NOMO-1 (cell line): ENCODE results near the gene DEFB129.
"Not testable (repeated sequence)": the region's sequence is repeated elsewhere in the genome, so short reads cannot be mapped to it uniquely, and the experiment has no call there.

Source experiments
- DNase-seq, 2 experiments: peaks; one replicate each; lab custom pipeline; 2025; ENCODE audit not compliant: unreplicated experiment in 2 of 2; lab: John Stamatoyannopoulos, UW

Gene DEFB129

GRCh38 chr20:252801-253200 is 25.7 kb downstream of the DEFB129 start:
- no peak for DNase-seq

- not testable (repeated sequence) for DNase-seq
Measured at GRCh38 chr20:253447-253846, 26.4 kb downstream of the DEFB129 start.

DNA sequence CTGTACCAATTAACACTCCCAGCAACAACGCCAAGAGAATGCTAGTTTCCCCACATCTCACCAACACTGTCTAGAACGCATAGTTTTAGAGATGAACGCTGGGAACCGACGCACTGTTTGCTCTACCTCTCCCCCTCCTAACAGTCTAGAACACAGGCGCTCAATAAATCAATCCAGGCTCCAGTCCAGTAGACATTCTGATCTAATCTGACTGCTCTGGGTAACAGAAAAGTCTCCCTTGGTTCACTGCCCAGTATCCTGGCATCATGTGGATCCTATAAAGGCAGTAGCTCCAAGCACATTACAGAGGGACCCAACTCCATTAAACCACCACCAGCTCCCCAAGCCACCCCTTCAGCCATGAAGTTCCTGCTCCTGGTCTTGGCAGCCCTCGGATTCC is 30.4 kb downstream of the DEFB129 start, which contains the start of gene DEFB132:
DEFB132 (plus strand) TSS at position 306 of the 400 bp plus-strand sequence; CDS start at position 361, 55 bp downstream.
- DNase-seq, result no peak

GRCh38 chr20:258269-258858 is 31.3 kb downstream of the DEFB129 start:
- DNase-seq, result no peak

GRCh38 chr20:258963-259362 is 31.9 kb downstream of the DEFB129 start:
- DNase-seq, result no peak

GRCh38 chr20:259981-260380 is 32.9 kb downstream of the DEFB129 start:
- no peak for DNase-seq

DNA sequence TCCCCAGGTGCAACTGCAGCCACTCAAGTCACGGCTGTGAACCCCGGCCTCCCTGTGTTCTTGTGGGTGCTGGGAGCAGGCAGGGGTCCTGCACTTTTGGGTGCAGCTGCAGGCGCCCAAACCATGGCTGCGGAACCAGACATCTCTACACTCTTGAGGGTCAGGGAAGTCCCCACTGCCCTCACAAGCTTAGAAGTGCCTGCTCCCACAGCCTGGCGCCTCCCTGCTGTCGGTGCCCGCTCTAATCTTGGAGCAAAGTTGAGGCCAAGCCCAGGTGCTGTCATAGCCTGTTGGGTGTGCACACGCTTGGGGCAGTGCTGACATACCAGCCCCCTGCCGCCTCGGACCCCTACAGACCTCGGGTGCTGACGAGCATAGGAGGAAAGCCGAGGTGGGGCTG is 36.6 kb downstream of the DEFB129 start:
- no peak for DNase-seq

DNA sequence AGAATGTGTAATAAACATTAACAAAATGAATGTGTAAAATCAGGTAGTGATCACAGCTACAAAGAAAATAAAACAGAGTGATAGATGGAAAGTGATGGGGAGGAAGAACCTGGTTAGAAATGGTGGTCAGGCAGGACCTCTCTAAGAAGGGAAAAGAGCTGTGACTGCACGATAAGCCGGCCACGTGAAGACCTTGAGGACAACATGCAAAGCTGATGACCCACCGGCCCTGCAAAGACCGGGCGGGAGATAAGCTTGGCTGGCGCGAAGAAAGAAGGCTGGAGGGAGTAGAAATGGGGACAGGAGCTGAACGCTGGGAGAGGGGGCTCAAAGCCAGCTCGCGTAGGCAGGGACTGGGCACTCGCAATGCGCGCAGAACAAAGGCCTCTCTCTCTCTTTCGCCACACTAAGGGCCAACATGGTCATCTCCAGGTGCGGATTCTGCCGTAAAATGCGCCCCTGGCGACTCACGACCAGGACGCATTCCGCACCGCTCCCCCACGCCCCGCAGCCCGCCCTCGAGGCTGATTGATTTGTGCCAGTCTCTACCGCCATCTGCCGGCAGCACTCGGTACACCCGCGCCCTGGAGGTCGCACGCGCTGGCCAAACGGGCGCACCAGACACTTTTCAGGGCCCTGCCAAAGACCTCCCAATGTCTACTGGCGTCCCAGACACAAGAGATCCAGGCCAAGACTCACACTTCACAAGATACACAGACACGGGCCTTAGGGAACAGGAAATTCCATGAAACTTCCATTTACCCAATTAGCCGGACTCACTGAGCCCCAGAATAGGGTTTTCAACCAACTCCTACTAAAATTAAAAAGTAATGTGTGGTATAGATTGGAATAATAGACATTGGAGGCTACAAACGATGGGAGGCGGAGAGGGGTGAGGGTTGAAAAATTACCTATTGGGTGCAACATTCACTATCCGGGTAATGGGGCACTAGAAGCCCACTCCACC is 39.8 kb downstream of the DEFB129 start:
- peak; percentile 70 to 85 for DNase-seq

GRCh38 chr20:270517-270916 is 43.5 kb downstream of the DEFB129 start:
- no peak for DNase-seq

DNA sequence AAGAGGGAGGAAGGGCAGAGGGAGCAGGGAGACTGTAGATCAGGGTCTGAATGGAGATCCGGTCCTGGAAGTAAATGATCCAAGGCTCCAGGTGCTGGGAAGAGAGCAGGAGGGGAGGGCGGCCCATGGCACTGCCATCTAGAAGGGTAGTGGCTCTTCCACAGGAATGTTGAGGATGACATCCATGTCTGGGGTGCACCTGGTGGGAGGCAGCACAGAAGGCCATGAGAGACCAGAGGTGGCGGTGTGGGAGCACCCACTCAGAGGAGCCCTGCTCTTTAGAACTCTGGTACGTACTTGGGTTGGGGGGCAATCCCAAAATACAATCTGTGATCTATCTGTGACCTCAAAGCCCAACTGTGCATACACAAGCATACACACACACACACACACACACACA is 44.0 kb downstream of the DEFB129 start:
- no peak for DNase-seq

DNA sequence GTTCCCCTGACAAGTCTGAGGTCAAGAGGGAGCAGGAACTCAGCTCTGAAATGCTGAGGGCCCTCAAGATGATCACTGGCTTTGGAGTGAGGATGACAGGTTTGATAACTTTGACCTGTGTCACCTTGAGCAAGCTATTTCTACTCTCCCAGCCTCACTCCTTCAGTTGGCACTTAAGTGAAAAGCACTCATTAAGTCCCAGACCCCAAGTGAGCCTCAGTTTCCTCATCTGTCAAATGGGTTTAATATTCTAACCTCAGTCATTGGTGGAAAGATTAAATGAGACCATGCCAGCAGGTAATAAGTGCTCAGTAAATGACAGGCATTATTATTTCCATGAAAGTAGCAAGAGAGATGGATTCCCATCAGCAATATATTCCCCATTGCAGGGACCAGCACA is 44.5 kb downstream of the DEFB129 start:
- DNase-seq, result no peak

DNA sequence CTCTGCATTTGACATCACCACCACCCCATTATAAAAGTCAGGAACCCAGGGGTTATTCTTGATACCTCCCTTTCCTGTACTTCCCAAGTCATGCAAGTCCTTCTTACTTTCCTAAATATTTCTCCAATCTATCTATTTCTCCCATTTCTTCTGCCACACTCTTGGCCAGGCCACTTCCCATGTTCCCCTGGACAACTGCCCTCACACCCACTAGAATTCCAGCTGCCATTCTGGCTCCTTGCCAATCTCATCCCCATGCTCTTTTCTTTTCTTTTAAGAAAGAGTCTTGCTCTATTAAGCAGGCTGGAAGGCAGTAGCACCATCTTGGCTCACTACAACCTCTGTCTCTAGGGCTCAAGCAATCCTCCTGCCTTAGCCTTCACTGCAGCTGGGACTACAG is 45.7 kb downstream of the DEFB129 start:
- no peak for DNase-seq

- DNase-seq, result no peak
Measured at GRCh38 chr20:273884-274283, 46.8 kb downstream of the DEFB129 start.

GRCh38 chr20:275791-276190 is 48.7 kb downstream of the DEFB129 start:
- DNase-seq, result no peak

GRCh38 chr20:276620-277495 is 49.8 kb downstream of the DEFB129 start:
- DNase-seq, result no peak

GRCh38 chr20:277496-277781 is 50.4 kb downstream of the DEFB129 start:
- no peak for DNase-seq

GRCh38 chr20:278181-278580 is 51.1 kb downstream of the DEFB129 start:
- no peak for DNase-seq

DNA sequence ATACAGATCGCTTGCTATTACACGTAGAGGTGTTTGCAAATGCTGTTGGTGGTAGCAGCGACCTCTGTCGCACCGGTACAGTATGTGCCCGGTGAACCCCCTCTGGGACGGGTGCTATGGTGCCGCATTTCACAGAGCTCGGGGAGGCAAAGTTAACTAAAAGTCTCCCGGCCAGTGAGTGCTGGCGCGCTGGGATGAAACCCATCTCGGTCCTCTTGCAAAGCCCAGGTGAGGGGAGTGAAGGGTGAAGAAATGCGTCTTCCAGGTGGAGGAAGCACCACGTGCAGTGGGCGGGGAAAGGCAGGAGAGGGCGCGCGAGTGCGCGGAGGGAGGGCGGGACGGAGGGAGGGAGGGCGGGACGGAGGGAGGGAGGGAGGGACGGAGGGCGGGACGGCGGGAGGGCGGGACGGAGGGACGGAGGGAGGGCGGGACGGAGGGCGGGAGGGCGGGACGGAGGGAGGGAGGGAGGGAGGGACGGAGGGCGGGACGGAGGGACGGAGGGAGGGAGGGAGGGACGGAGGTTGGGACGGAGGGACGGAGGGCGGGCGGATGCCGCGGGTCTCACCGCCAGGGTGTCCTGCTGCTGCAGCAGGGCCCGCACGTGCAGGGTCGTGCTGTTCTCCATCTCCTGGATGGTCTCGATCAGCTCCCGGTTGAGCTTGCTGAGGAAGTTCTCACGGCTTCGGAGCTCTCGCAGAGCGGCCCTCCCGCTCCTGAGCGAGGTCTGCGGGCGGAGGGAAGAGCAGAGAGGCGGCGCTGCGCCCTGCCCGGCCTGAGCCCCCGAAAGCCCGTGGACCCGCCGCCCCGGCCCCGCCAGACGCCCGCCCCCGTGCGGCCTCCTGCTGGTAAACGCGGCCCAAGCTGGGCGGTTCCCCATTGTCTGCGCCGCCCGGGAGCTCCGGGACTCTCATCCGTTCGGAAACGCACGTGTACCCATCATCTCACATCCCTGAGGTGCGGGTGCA is 51.8 kb downstream of the DEFB129 start:
- DNase-seq, result no peak
